Measurements from ENCODE around the gene KRT36.

Gene KRT36

GRCh38 chr17:41489531-41489930 lies at the start of gene KRT36:
Gene KRT36 (minus strand): TSS chr17:41489910. CDS start chr17:41489864, 46 bp downstream.
- no peak for DNase-seq

GRCh38 chr17:41539071-41539492 lies 49.4 kb upstream of the KRT36 start:
- DNase-seq, result no peak

GRCh38 chr17:41538565-41538991 lies 48.9 kb upstream of the KRT36 start:
- no peak for DNase-seq

GRCh38 chr17:41537990-41538389 lies 48.3 kb upstream of the KRT36 start:
- DNase-seq, result no peak

GRCh38 chr17:41537614-41537954 lies 47.9 kb upstream of the KRT36 start:
- DNase-seq, result no peak

- DNase-seq, result no peak
Measured at GRCh38 chr17:41536741-41537613, 47.3 kb upstream of the KRT36 start.

GRCh38 chr17:41535764-41536481 lies 46.2 kb upstream of the KRT36 start:
- DNase-seq, result no peak

GRCh38 chr17:41534899-41535546 lies 45.3 kb upstream of the KRT36 start:
- no peak for DNase-seq

GRCh38 chr17:41533613-41534012 lies 43.9 kb upstream of the KRT36 start:
- DNase-seq, result no peak

GRCh38 chr17:41532947-41533570 lies 43.3 kb upstream of the KRT36 start:
- no peak for DNase-seq

- DNase-seq, result no peak
Measured at GRCh38 chr17:41531993-41532392, 42.3 kb upstream of the KRT36 start.

GRCh38 chr17:41530062-41531048 lies 40.6 kb upstream of the KRT36 start:
- DNase-seq, result no peak

GRCh38 chr17:41529491-41529915 lies 39.8 kb upstream of the KRT36 start:
- DNase-seq, result no peak

- DNase-seq, result no peak
Measured at GRCh38 chr17:41528959-41529353, 39.2 kb upstream of the KRT36 start.

- DNase-seq, result no peak
Measured at GRCh38 chr17:41527063-41528023, 37.6 kb upstream of the KRT36 start.

- DNase-seq, result no peak
Measured at GRCh38 chr17:41524261-41524660, 34.6 kb upstream of the KRT36 start.

GRCh38 chr17:41523787-41524186 lies 34.1 kb upstream of the KRT36 start:
- no peak for DNase-seq

GRCh38 chr17:41523225-41523593 lies 33.5 kb upstream of the KRT36 start:
- no peak for DNase-seq

GRCh38 chr17:41522301-41523224 lies 32.9 kb upstream of the KRT36 start:
- DNase-seq, result no peak

Data from stimulated activated CD4-positive, alpha-beta T cell treated with anti-CD3 and anti-CD28 coated beads, Interleukin-2, amount 100 ng/mL, for 48 hours (primary cell).